HepG2 (cell line): ENCODE results near the gene BCAS3. TPM values are rescaled to one million over a fixed set of nuclear protein-coding genes. Genes with fewer than 3 reads are reported as not detected.

Experiments
- ATF6 ChIP-seq: sonication (generic); formaldehyde crosslinking; conservative IDR thresholded peaks from 2 replicates; pipeline ENCODE4 v1.4.0; 2020; ENCODE audit warnings: missing genetic modification reagents
- FOXM1 ChIP-seq: sonication (generic); formaldehyde crosslinking; IDR thresholded peaks from 2 replicates; pipeline ENCODE4 v1.5.0; 2020; ENCODE audit warnings: missing genetic modification reagents
- HNRNPLL ChIP-seq: fragments of 200-400 bp; formaldehyde crosslinking; IDR thresholded peaks from 2 replicates; pipeline ENCODE4 v1.6.1; 2017; ENCODE audit warnings: mild to moderate bottlenecking, low read depth, low read length; ENCODE audit not compliant: poor library complexity, severe bottlenecking
- JUN ChIP-seq: sonication (generic); formaldehyde crosslinking; IDR thresholded peaks from 2 replicates; pipeline ENCODE4 v1.4.0; 2020; ENCODE audit warnings: mild to moderate bottlenecking, missing genetic modification reagents
- MZF1 ChIP-seq: sonication (generic); formaldehyde crosslinking; IDR thresholded peaks from 2 replicates; pipeline ENCODE4 v1.8.1; 2023; ENCODE audit warnings: mild to moderate bottlenecking, missing genetic modification reagents, borderline replicate concordance
- NCOA2 ChIP-seq: sonication (generic); formaldehyde crosslinking; IDR thresholded peaks from 2 replicates; pipeline ENCODE4 v1.8.0; 2022; ENCODE audit warnings: inconsistent platforms
- PATZ1 ChIP-seq: sonication (generic); formaldehyde crosslinking; IDR thresholded peaks from 2 replicates; pipeline ENCODE4 v1.4.0; 2020; ENCODE audit warnings: missing genetic modification reagents
- RARG ChIP-seq: sonication (generic); formaldehyde crosslinking; IDR thresholded peaks from 2 replicates; pipeline ENCODE4 v1.4.0; 2020; ENCODE audit warnings: low read depth, mild to moderate bottlenecking, missing genetic modification reagents
- SRSF9 ChIP-seq: fragments of 200-400 bp; formaldehyde crosslinking; IDR thresholded peaks from 2 replicates; pipeline ENCODE4 v1.6.1; 2018; ENCODE audit warnings: borderline replicate concordance, mild to moderate bottlenecking, low read depth, low read length; ENCODE audit not compliant: insufficient read depth, poor library complexity, severe bottlenecking
- TAF1 ChIP-seq: sonication (generic); formaldehyde crosslinking; IDR thresholded peaks from 2 replicates; pipeline ENCODE4 v1.4.0; 2020; ENCODE audit warnings: missing genetic modification reagents
- ZNF234 ChIP-seq: sonication (generic); formaldehyde crosslinking; conservative IDR thresholded peaks from 2 replicates; pipeline ENCODE4 v1.5.1; 2020; ENCODE audit warnings: mild to moderate bottlenecking, missing genetic modification reagents
- ZNF264 ChIP-seq: sonication (generic); formaldehyde crosslinking; IDR thresholded peaks from 2 replicates; pipeline ENCODE4 v1.4.0; 2020; ENCODE audit warnings: missing genetic modification reagents
- ZNF33B ChIP-seq: sonication (generic); formaldehyde crosslinking; IDR thresholded peaks from 2 replicates; pipeline ENCODE4 v1.5.1; 2020; ENCODE audit warnings: mild to moderate bottlenecking, missing genetic modification reagents
- ZNF460 ChIP-seq: sonication (generic); formaldehyde crosslinking; IDR thresholded peaks from 2 replicates; pipeline ENCODE4 v1.5.1; 2020; ENCODE audit warnings: missing genetic modification reagents, mild to moderate bottlenecking, borderline replicate concordance
- ZNF615 ChIP-seq: sonication (generic); formaldehyde crosslinking; IDR thresholded peaks from 2 replicates; pipeline ENCODE4 v1.5.0; 2020; ENCODE audit warnings: mild to moderate bottlenecking, missing genetic modification reagents, borderline replicate concordance
- ZNF629 ChIP-seq: sonication (generic); formaldehyde crosslinking; conservative IDR thresholded peaks from 2 replicates; pipeline ENCODE4 v1.5.0; 2020; ENCODE audit warnings: missing genetic modification reagents
- ZNF746 ChIP-seq: sonication (generic); formaldehyde crosslinking; IDR thresholded peaks from 2 replicates; pipeline ENCODE4 v1.8.0; 2022; ENCODE audit warnings: mild to moderate bottlenecking, missing genetic modification reagents
- ZNF777 ChIP-seq: sonication (generic); formaldehyde crosslinking; IDR thresholded peaks from 2 replicates; pipeline ENCODE4 v1.4.0; 2020; ENCODE audit warnings: missing genetic modification reagents
- polyA plus RNA-seq, 8 experiments: library from polyadenylated mRNA; depleted of rRNA in 3 of 8; stranded (reverse) in 7 of 8; unstranded in 1 of 8; fragments of >200 nt; fragmentation: Illumina TruSeq in 4 of 8; extraction: Trizol in 4 of 8; gene quantifications; 2 replicates each; pipeline versions ENCODE4 v1.2.1 to v1.2.3, GENCODE V29; 2011 to 2016; ENCODE audit warnings: low read depth in 4 of 8, missing spikeins in 1 of 8, mixed read lengths in 1 of 8; ENCODE audit not compliant: insufficient read depth in 1 of 8
- total RNA-seq, 5 experiments: library from RNA; depleted of rRNA; stranded (reverse); fragments of >200 nt; fragmentation: Illumina TruSeq; extraction: Trizol; gene quantifications; 2 replicates each; pipeline ENCODE4 v1.2.3, GENCODE V29; 2016; ENCODE audit warnings: low read depth in 1 of 5
- TF ChIP-seq, protein P1 (sequence below): sonication (generic); formaldehyde crosslinking; IDR thresholded peaks from 2 replicates; pipeline ENCODE4 v1.4.0; 2020; ENCODE audit warnings: missing genetic modification reagents, mild to moderate bottlenecking, borderline replicate concordance
- TF ChIP-seq, protein P2 (sequence below): sonication (generic); formaldehyde crosslinking; IDR thresholded peaks from 2 replicates; pipeline ENCODE4 v1.8.0; 2022; ENCODE audit warnings: low read depth, missing genetic modification reagents

The BCAS3 gene
- total and polyA plus RNA-seq, 2 of the 13 experiments (the other 11 are each of a cell fraction or from before 2014, with no cell fraction given), result 10.7 to 11.2 TPM

DNA sequence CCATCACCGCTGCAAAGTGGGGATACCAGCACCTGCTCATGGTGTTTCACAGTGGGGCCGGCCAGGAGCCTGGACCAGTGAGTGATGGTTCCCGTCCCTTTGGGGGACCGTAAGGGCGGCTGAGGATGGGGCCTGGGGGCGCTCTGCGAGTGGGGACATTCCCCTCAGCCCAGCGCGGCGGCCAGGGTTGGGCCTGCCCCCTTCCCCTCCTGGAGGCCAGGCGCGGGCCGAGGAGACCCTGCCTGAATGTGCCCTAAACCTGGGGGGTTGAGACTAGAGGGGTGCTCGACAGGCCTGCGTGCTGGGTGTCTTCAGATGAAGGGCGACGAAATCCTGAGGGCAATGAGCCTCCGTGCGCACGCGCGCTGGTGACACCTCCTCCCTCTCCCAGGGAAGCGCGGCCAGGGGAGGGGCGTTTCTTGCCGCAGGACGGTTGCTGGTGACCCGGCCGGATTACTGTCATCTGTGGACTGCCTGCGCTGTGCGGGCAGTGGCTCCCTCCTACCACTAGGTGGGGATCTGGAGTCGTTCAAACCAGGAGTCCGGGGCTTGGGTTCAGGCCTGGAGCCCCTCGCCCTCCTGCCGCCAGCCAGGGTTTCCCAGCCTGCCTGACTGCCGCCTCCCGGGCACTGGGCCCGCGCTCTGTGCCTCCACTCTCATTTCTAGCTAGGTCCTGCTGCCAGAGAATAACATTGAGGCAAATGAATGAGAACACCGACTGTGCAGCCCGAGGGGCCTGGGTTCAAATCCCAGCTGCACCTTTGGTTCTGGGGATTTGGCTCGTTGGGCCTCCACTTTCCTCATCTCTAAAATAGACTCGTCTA is 739.1 kb downstream of the BCAS3 start (continued):
- peak; percentile 48 for TF ChIP-seq PATZ1 (CRISPR knock-in tag)
- peak; percentile 71; the same call in 1 of the 2 replicates for TF ChIP-seq ZNF264
- 0 out of 2 replicates have a peak, but pooled peaks have one; percentile 26 for TF ChIP-seq ZNF615 (CRISPR knock-in tag)
- TF ChIP-seq ZNF777 (CRISPR knock-in tag), result peak; percentile 34
- TF ChIP-seq ZNF33B (CRISPR knock-in tag), result peak; percentile 14; the same call in 1 of the 2 replicates
- TF ChIP-seq, protein P1, sequence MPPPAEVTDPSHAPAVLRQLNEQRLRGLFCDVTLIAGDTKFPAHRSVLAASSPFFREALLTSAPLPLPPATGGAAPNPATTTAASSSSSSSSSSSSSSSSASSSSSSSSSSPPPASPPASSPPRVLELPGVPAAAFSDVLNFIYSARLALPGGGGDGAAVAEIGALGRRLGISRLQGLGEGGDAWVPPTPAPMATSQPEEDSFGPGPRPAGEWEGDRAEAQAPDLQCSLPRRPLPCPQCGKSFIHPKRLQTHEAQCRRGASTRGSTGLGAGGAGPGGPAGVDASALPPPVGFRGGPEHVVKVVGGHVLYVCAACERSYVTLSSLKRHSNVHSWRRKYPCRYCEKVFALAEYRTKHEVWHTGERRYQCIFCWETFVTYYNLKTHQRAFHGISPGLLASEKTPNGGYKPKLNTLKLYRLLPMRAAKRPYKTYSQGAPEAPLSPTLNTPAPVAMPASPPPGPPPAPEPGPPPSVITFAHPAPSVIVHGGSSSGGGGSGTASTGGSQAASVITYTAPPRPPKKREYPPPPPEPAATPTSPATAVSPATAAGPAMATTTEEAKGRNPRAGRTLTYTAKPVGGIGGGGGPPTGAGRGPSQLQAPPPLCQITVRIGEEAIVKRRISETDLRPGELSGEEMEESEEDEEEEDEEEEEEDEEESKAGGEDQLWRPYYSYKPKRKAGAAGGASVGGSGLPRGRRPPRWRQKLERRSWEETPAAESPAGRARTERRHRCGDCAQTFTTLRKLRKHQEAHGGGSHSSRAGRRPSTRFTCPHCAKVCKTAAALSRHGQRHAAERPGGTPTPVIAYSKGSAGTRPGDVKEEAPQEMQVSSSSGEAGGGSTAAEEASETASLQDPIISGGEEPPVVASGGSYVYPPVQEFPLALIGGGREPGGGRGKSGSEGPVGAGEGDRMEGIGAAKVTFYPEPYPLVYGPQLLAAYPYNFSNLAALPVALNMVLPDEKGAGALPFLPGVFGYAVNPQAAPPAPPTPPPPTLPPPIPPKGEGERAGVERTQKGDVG, result peak; percentile 75; the same call in 1 of the 2 replicates
- TF ChIP-seq TAF1, result no peak; the same call in 1 of the 2 replicates
- TF ChIP-seq ZNF629 (CRISPR knock-in tag), result 0 out of 2 replicates have a peak, but pooled peaks have one; percentile 40
- TF ChIP-seq FOXM1 (CRISPR knock-in tag), result no peak
- no peak for TF ChIP-seq RARG
- TF ChIP-seq SRSF9, result no peak
- TF ChIP-seq, protein P2, sequence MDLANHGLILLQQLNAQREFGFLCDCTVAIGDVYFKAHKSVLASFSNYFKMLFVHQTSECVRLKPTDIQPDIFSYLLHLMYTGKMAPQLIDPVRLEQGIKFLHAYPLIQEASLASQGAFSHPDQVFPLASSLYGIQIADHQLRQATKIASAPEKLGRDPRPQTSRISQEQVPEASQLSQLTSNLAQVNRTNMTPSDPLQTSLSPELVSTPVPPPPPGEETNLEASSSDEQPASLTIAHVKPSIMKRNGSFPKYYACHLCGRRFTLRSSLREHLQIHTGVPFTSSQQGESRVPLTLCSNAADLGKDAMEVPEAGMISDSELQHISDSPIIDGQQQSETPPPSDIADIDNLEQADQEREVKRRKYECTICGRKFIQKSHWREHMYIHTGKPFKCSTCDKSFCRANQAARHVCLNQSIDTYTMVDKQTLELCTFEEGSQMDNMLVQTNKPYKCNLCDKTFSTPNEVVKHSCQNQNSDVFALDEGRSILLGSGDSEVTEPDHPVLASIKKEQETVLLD (CRISPR knock-in tag), result no peak
- TF ChIP-seq ZNF234, result no peak
- TF ChIP-seq ZNF746 (CRISPR knock-in tag), result no peak
- TF ChIP-seq JUN (CRISPR knock-in tag), result no peak
- TF ChIP-seq ATF6 (CRISPR knock-in tag), result no peak
- peak; percentile 63 for TF ChIP-seq HNRNPLL
- TF ChIP-seq ZNF460 (CRISPR knock-in tag), result no peak
- peak; percentile 45; the same call in 1 of the 2 replicates for TF ChIP-seq NCOA2 (CRISPR knock-in tag)
- peak; percentile 77; the same call in 1 of the 2 replicates for TF ChIP-seq MZF1 (CRISPR knock-in tag)
